Hepatocyte (in vitro differentiated cells): Measurements from ENCODE around the gene TBCEL.

Experiments
- CTCF ChIP-seq: fragments of 200-600 bp; sonication (generic); IDR thresholded peaks from 2 replicates; pipeline ENCODE4 v1.5.1; 2016; ENCODE audit warnings: antibody characterized with exemption, mild to moderate bottlenecking; ENCODE audit not compliant: poor library complexity
- EZH2 ChIP-seq: fragments of 200-600 bp; sonication (generic); IDR thresholded peaks from 2 replicates; pipeline ENCODE4 v1.6.1; 2016; ENCODE audit warnings: antibody characterized with exemption, mild to moderate bottlenecking, borderline replicate concordance

DNA sequence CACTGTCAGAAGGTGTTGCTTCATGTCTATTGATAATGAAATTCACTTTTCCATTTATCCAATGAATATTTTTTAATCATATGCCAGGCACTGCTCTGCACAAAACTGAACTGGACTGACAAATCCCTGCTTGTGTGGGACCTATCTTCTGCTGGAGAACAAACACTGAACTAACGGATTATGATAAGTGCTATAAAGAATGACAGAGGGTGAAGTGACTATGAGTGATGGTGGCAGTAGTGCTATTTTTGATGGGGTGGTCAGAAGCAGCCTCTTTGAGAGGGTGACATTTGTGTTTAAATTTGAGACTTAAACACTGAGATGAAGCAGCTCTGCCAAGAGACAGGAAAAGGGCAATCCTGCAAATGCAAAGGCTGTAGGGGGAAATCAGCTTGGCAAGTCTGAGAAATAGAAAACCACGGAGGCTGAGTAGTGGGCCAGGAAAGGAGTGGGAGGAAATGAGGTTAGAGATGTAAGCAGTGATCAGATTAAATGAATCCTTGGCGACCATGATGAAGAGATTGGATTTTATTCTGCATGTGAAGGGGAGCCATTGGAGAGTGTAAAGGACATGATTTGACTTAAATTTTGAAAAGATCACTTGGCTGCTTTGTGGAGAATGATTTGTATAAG, 6.0 kb downstream of the TBCEL start:
- TF ChIP-seq EZH2 = no peak
- TF ChIP-seq CTCF = no peak
